Spleen (tissue), 11 donors: ENCODE measurements around the gene RCSD1. TPM values are rescaled to one million over a fixed set of nuclear protein-coding genes. Genes with fewer than 3 reads are reported as not detected.
A peak's percentile ranks its signal among the peaks of the same experiment; 100 is the strongest.

Experiments
- DNase-seq: peaks from one replicate; pipeline ENCODE4 v3.0.0-alpha.2; 2020
- H3K27ac ChIP-seq, 8 donors: fragments of 200-600 bp; sonication (generic) in 7 of 8; 1 replicate in 4 of 8; 2 replicates in 4 of 8; pipeline versions ENCODE4 v1.5.0 to v1.8.0; 2016 to 2021; ENCODE audit warnings: inconsistent platforms in 4 of 8, mild to moderate bottlenecking in 4 of 8, moderate library complexity in 1 of 8
- H3K27me3 ChIP-seq, 7 donors: fragments of 200-600 bp; sonication (generic) in 6 of 7; replicated peaks in 1 of 7; 1 replicate in 4 of 7; 2 replicates in 3 of 7; pipeline versions ENCODE4 v1.5.0 to v1.8.0; 2016 to 2021; ENCODE audit warnings: inconsistent platforms in 3 of 7, mild to moderate bottlenecking in 1 of 7
- H3K36me3 ChIP-seq, 6 donors: fragments of 200-600 bp; sonication (generic) in 5 of 6; 1 replicate in 4 of 6; 2 replicates in 2 of 6; pipeline versions ENCODE4 v1.5.0 to v1.8.0; 2016 to 2021; ENCODE audit warnings: inconsistent platforms in 2 of 6
- H3K4me1 ChIP-seq, 6 donors: fragments of 200-600 bp; sonication (generic) in 5 of 6; 1 replicate in 3 of 6; 2 replicates in 3 of 6; pipeline versions ENCODE4 v1.5.0 to v1.8.0; 2016 to 2021; ENCODE audit warnings: inconsistent platforms in 3 of 6
- H3K4me3 ChIP-seq, 8 donors: fragments of 200-600 bp; sonication (generic) in 7 of 8; 1 replicate in 4 of 8; 2 replicates in 4 of 8; pipeline versions ENCODE4 v1.5.0 to v1.8.0; 2016 to 2021; ENCODE audit warnings: inconsistent platforms in 4 of 8, mild to moderate bottlenecking in 4 of 8, moderate library complexity in 2 of 8
- H3K9me3 ChIP-seq, 8 donors: fragments of 200-600 bp; sonication (generic) in 7 of 8; 1 replicate in 4 of 8; 2 replicates in 4 of 8; pipeline versions ENCODE4 v1.5.0 to v1.8.0; 2016 to 2021; ENCODE audit warnings: inconsistent platforms in 4 of 8
- POLR2A ChIP-seq, 3 donors: fragments of 450-650 bp; IDR thresholded peaks; one replicate each; pipeline ENCODE4 v1.5.1; 2017; ENCODE audit warnings: antibody characterized with exemption in 3 of 3, mild to moderate bottlenecking in 1 of 3
- POLR2AphosphoS5 ChIP-seq, 3 donors: sonication (generic); formaldehyde crosslinking; IDR thresholded peaks; one replicate each; pipeline ENCODE4 v1.5.1; 2017; ENCODE audit warnings: antibody characterized with exemption in 3 of 3
- WGBS, 5 donors: extraction: QIAGEN DNeasy Blood & Tissue Kit in 3 of 5; methylation state at CpG; one replicate each; pipeline versions ENCODE4 v1.1.5 to v1.1.7; 2013 to 2018; 5-methylcytosine and 5-hydroxymethylcytosine counted together
- intact Hi-C: fragments of 100-400 bp; cut with DNase I; formaldehyde crosslinking; loops from one replicate; pipeline ENCODE4 v1.15.0; 2023; ENCODE audit warnings: low total_unique reads
- polyA plus RNA-seq, 3 donors: library from polyadenylated mRNA; stranded (reverse); fragments of 200-250 nt; gene quantifications; one replicate each; pipeline ENCODE4 v1.2.1, GENCODE V29; 2013
- total RNA-seq, 7 donors: library from RNA; depleted of rRNA in 3 of 7; stranded (reverse); fragments of >200 nt in 3 of 7; fragmentation: NEBNext Ultra II Directional in 4 of 7; extraction: Animal tissue kit (Norgen Biotek cat#: 25700) in 4 of 7; gene quantifications; one replicate each; pipeline versions ENCODE4 v1.1.0 to v1.2.1, GENCODE V29; 2016 to 2021
- TF ChIP-seq, protein P1 (sequence below), 11 experiments: fragments of 200-600 bp in 7 of 11; fragments of 450-650 bp in 4 of 11; sonication (generic) in 4 of 11; IDR thresholded peaks in 8 of 11; conservative IDR thresholded peaks in 3 of 11; 1 replicate in 7 of 11; 2 replicates in 4 of 11; pipeline versions ENCODE4 v1.4.0 to v1.8.0; 2016 to 2021; ENCODE audit warnings: antibody characterized with exemption in 11 of 11, inconsistent platforms in 4 of 11, mild to moderate bottlenecking in 1 of 11
- donor health status: healthy with polysubstance abuse.
- donor health status: DM: no; HTN: no; CAD: no; lungs with moderate emphysema.
- donor health status: DM: no; HTN: no; CAD: no.
- donor health status: Bipolar disorder and iron deficiency.
- donor health status: healthy.
- donor health status: DM: no; HTN: no; CAD: no.
- donor health status: DM: yes; HTN: yes; CAD: no.

RCSD1 gene
- total and polyA plus RNA-seq, 10 donors: 58.9 to 144 (median 107) TPM

- H3K27me3 ChIP-seq: no peaks in the 10 kb centered on the region
- WGBS, 5 donors: 17 to 25% (median 22%) methylated on average over 4 of the region's 4 CpGs
- intact Hi-C loops: loop anchor here (5.0 kb wide), 1 partner anchor 79 kb away; no protein-coding TSS in a partner anchor
- peaks cover 10 to 78% (median 53%) of the 10 kb centered on the region in 6 donors for H3K4me1 ChIP-seq
- peak overlapping the region; percentile 75 to 98 (median 88) for H3K4me3 ChIP-seq
- DNase-seq: no peak
- H3K27ac ChIP-seq: peak overlapping the region in 5 of 8 donors; percentile 50 to 90 (median 87)
- no peaks in the 10 kb centered on the region for H3K36me3 ChIP-seq
- H3K9me3 ChIP-seq: no peaks in the 10 kb centered on the region
- no peak for TF ChIP-seq POLR2AphosphoS5 (IDR thresholded peaks at IDR 0.05)
- TF ChIP-seq, protein P1, sequence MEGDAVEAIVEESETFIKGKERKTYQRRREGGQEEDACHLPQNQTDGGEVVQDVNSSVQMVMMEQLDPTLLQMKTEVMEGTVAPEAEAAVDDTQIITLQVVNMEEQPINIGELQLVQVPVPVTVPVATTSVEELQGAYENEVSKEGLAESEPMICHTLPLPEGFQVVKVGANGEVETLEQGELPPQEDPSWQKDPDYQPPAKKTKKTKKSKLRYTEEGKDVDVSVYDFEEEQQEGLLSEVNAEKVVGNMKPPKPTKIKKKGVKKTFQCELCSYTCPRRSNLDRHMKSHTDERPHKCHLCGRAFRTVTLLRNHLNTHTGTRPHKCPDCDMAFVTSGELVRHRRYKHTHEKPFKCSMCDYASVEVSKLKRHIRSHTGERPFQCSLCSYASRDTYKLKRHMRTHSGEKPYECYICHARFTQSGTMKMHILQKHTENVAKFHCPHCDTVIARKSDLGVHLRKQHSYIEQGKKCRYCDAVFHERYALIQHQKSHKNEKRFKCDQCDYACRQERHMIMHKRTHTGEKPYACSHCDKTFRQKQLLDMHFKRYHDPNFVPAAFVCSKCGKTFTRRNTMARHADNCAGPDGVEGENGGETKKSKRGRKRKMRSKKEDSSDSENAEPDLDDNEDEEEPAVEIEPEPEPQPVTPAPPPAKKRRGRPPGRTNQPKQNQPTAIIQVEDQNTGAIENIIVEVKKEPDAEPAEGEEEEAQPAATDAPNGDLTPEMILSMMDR (IDR thresholded peaks at IDR 0.05 in 8 of 11, conservative IDR thresholded peaks at IDR 0.05 in 3 of 11): no peak
- no peak for TF ChIP-seq POLR2A (IDR thresholded peaks at IDR 0.05)
These were observed 92.8 kb downstream of the RCSD1 start for GRCh38 chr1:167722870-167723251.

DNA sequence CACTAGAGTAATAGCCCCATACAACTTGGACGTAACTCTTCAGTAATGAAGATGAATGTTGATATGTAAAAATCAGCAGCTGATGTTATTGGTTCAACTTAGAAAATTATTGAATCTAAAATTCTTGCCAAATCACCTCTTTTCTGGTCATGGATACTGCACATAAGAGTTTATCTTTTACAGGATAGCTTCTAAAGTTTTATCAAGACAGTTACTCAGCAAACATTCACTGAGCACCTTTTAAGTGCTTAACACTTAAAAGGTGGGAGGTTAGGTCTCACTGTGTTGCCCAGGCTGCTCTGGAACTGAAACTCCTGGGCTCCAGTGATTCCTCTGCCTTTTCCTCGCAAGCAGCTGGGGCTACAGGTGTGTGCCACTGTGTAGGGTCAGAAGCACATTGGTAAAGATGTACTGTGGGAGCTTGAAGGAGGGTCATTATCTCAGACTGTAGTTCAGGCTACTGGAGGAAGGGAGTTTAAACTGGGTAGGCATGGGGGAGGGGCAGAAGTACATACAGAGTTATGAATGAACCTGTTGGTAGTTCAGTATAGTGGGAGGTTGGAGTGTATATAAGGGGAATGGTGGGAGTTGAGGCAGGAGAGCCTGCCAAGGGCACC lies 93.8 kb downstream of the RCSD1 start:
- no peak overlapping the region for H3K27ac ChIP-seq
- peak overlapping the region in 2 of 8 donors; percentile 85 to 98 for H3K4me3 ChIP-seq
- TF ChIP-seq POLR2AphosphoS5 (IDR thresholded peaks at IDR 0.05): no peak
- no peak for TF ChIP-seq POLR2A (IDR thresholded peaks at IDR 0.05)
- TF ChIP-seq, protein P1 (IDR thresholded peaks at IDR 0.05 in 8 of 11, conservative IDR thresholded peaks at IDR 0.05 in 3 of 11): no peak
- no peaks in the 10 kb centered on the region for H3K36me3 ChIP-seq
- DNase-seq: no peak
- H3K9me3 ChIP-seq: no peaks in the 10 kb centered on the region
- intact Hi-C loops: loop anchor here (5.0 kb wide), 1 partner anchor 78 kb away; no protein-coding TSS in a partner anchor
- peaks cover 10 to 76% (median 53%) of the 10 kb centered on the region in 6 donors for H3K4me1 ChIP-seq
- no peaks in the 10 kb centered on the region for H3K27me3 ChIP-seq
- WGBS, 5 donors: 69 to 86% (median 75%) methylated on average over 2 of the region's 2 CpGs

GRCh38 chr1:167726008-167726407 lies 96.0 kb downstream of the RCSD1 start:
- intact Hi-C loops: no loop called here
- Histone ChIP-seq H3K27me3 (no peaks in the 10 kb centered on the region), H3K4me3 (no peak overlapping the region), H3K4me1 (peaks cover 7 to 62% (median 36%) of the 10 kb centered on the region in 6 donors), H3K27ac (peak overlapping the region in 1 of 8 donors; percentile 12), H3K36me3 (peaks cover 0 to 9% (median 3%) of the 10 kb centered on the region in 6 donors), H3K9me3 (no peaks in the 10 kb centered on the region)
- DNase-seq: no peak
- 45 to 58% (median 51%) methylated on average over 1 of the region's 1 CpG for WGBS, 5 donors
- TF ChIP-seq, protein P1 (IDR thresholded peaks at IDR 0.05 in 8 of 11, conservative IDR thresholded peaks at IDR 0.05 in 3 of 11): no peak
- TF ChIP-seq POLR2A (IDR thresholded peaks at IDR 0.05): no peak
- TF ChIP-seq POLR2AphosphoS5 (IDR thresholded peaks at IDR 0.05): no peak

DNA sequence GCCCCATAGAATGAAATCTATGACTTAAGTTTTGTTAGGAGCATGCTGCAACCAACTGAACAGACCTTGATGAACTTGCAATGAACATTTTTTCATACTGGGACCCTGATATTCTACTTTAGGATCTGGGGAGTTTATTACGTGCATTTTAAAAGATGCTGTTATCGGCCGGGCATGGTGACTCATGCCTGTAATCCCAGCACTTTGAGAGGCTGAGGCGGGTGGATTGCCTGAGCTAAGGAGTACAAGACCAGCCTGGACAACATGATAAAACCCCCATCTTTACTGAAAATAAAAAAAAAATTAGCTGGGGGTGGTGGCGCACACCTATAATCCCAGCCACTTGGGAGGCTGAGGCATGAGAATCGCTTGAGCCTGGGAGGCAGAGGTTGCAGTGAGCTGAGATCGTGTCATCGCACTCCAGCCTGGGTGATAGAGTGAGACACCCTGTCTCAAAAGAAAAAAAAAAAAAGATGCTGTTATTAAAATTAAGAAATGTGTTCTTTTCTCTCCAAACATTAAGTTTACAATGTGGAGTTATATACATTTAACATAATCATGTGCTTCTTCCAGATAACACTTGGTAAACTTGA lies 98.9 kb downstream of the RCSD1 start:
- Histone ChIP-seq H3K27me3 (no peaks in the 10 kb centered on the region), H3K36me3 (peaks cover 0 to 22% (median 3%) of the 10 kb centered on the region in 6 donors), H3K27ac (no peak overlapping the region), H3K4me1 (peaks cover 0 to 36% (median 19%) of the 10 kb centered on the region in 6 donors), H3K4me3 (no peak overlapping the region), H3K9me3 (no peaks in the 10 kb centered on the region)
- DNase-seq: no peak
- 92 to 100% (median 98%) methylated on average over 8 of the region's 8 CpGs for WGBS, 5 donors
- intact Hi-C loops: no loop called here
- TF ChIP-seq POLR2A (IDR thresholded peaks at IDR 0.05) (no peak), POLR2AphosphoS5 (IDR thresholded peaks at IDR 0.05) (no peak)
- TF ChIP-seq, protein P1 (IDR thresholded peaks at IDR 0.05 in 8 of 11, conservative IDR thresholded peaks at IDR 0.05 in 3 of 11): no peak
